Ascending aorta (tissue), 2 donors: ENCODE measurements around the gene POLR2M. TPM values are rescaled to one million over a fixed set of nuclear protein-coding genes. Genes with fewer than 3 reads are reported as not detected.

Source experiments
- DNase-seq, 2 donors: peaks; one replicate each; pipeline ENCODE4 v3.0.0-alpha.2; 2019; ENCODE audit warnings: low spot score in 2 of 2
- H3K27ac ChIP-seq, 2 donors: fragments of 200-600 bp; sonication (generic); one replicate each; pipeline ENCODE4 v1.5.1; 2016 to 2017; ENCODE audit warnings: mild to moderate bottlenecking in 1 of 2
- H3K27me3 ChIP-seq: fragments of 200-600 bp; sonication (generic); one replicate; pipeline ENCODE4 v1.5.1; 2017
- H3K36me3 ChIP-seq, 2 donors: fragments of 200-600 bp; sonication (generic); one replicate each; pipeline ENCODE4 v1.5.1; 2016
- H3K4me1 ChIP-seq, 2 donors: fragments of 200-600 bp; sonication (generic); one replicate each; pipeline ENCODE4 v1.5.1; 2016 to 2017; ENCODE audit warnings: mild to moderate bottlenecking in 1 of 2
- H3K4me3 ChIP-seq, 2 donors: fragments of 200-600 bp; sonication (generic); one replicate each; pipeline ENCODE4 v1.5.1; 2016 to 2017; ENCODE audit warnings: mild to moderate bottlenecking in 1 of 2
- H3K9me3 ChIP-seq, 2 donors: fragments of 200-600 bp; sonication (generic); one replicate each; pipeline ENCODE4 v1.5.1; 2016
- intact Hi-C: fragments of 100-400 bp; cut with DNase I; formaldehyde crosslinking; loops from one replicate; pipeline ENCODE4 v1.15.1; 2023
- total RNA-seq: library from RNA; depleted of rRNA; stranded (reverse); fragments of >200 nt; gene quantifications from one replicate; pipeline ENCODE4 v1.1.0, GENCODE V29; 2016
- TF ChIP-seq, protein P1 (sequence below), 3 experiments: fragments of 200-600 bp in 2 of 3; fragments of 450-650 bp in 1 of 3; sonication (generic) in 2 of 3; IDR thresholded peaks; one replicate each; pipeline ENCODE4 v1.5.1; 2016 to 2019; ENCODE audit warnings: antibody characterized with exemption in 3 of 3, mild to moderate bottlenecking in 1 of 3, moderate library complexity in 1 of 3

Gene POLR2M
- total RNA-seq, 1 donor from 2014 or later, result 24.9 TPM

DNA sequence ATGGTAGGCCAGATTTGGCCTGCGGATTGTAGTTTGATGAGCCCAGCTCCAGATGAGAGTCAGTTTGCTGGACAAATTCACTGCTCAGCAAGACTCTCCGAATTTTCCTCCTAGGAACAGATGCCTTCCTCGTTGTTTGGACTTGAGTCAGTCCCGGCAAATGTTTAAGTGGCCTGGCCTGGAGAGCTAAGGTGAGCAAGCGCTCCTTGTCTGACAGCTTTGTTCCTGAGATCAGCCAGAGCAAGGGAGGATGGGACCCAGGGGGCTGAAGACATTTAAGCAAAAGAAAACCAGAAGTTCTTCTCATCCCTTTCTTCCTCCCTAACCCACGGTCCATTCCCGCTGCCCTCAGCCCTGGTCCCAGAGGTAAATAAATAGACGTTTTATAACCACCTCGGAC lies 40.3 kb downstream of the POLR2M start:
- Histone ChIP-seq H3K27me3 (no peaks in the 10 kb centered on the region), H3K27ac (no peak overlapping the region), H3K4me1 (no peaks in the 10 kb centered on the region), H3K4me3 (peak overlapping the region in 1 of 2 donors; percentile 16), H3K36me3 (no peaks in the 10 kb centered on the region), H3K9me3 (no peaks in the 10 kb centered on the region)
- intact Hi-C loops, result no loop called here
- no peak for DNase-seq
- TF ChIP-seq, protein P1, sequence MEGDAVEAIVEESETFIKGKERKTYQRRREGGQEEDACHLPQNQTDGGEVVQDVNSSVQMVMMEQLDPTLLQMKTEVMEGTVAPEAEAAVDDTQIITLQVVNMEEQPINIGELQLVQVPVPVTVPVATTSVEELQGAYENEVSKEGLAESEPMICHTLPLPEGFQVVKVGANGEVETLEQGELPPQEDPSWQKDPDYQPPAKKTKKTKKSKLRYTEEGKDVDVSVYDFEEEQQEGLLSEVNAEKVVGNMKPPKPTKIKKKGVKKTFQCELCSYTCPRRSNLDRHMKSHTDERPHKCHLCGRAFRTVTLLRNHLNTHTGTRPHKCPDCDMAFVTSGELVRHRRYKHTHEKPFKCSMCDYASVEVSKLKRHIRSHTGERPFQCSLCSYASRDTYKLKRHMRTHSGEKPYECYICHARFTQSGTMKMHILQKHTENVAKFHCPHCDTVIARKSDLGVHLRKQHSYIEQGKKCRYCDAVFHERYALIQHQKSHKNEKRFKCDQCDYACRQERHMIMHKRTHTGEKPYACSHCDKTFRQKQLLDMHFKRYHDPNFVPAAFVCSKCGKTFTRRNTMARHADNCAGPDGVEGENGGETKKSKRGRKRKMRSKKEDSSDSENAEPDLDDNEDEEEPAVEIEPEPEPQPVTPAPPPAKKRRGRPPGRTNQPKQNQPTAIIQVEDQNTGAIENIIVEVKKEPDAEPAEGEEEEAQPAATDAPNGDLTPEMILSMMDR (IDR thresholded peaks at IDR 0.05), result no peak

DNA sequence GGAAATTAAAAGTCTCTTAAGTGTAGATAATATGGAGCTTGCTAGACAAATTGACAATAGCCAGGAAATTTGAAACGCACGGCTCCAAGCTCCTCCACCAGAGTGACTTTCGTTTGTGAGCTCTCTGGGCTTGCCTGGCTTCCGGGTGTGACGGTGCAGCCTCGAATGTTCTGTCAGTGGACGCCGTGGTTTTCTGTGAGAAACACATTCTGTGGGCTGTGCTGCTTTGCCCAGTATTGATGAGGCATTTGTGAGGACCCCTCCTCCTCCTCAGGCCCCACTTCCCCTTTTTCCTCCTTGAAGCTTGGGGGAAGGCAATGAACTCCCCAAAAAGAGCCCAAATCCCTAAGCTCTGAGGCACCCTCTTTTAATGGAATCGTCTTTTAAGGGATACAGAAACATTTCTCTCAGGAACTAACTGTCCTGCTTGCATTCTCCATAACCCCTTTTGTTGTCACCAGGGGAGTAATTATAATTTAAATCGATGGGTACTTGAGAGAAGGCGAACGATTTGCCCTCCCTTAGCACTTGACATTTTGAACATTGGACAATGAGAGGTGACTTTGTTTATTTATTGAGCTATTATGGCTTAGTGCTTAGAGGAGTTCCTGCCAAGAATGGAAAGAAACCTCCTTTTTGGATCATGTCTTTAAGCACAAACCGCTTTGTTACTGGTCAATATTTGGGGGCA lies 40.8 kb downstream of the POLR2M start:
- intact Hi-C loops, result no loop called here
- H3K27me3 ChIP-seq, result no peaks in the 10 kb centered on the region
- H3K27ac ChIP-seq, result no peak overlapping the region
- DNase-seq, result no peak
- no peaks in the 10 kb centered on the region for H3K36me3 ChIP-seq
- H3K9me3 ChIP-seq, result no peaks in the 10 kb centered on the region
- peak overlapping the region in 1 of 2 donors; percentile 16 for H3K4me3 ChIP-seq
- TF ChIP-seq, protein P1 (IDR thresholded peaks at IDR 0.05), result no peak
- no peaks in the 10 kb centered on the region for H3K4me1 ChIP-seq

GRCh38 chr15:57751177-57751800 lies 44.8 kb downstream of the POLR2M start:
- intact Hi-C loops, result loop anchor here (2.0 to 5.0 kb wide), 2 partner anchors 111 to 316 kb away; no protein-coding TSS in a partner anchor
- TF ChIP-seq, protein P1 (IDR thresholded peaks at IDR 0.05), result peak; percentile 26 to 55 (median 34)
- Histone ChIP-seq H3K27ac (no peak overlapping the region), H3K36me3 (no peaks in the 10 kb centered on the region), H3K4me1 (peaks cover 0 to 2% of the 10 kb centered on the region in 2 donors), H3K9me3 (no peaks in the 10 kb centered on the region), H3K27me3 (no peaks in the 10 kb centered on the region), H3K4me3 (no peak overlapping the region)
- DNase-seq, result no peak

GRCh38 chr15:57752436-57752835 lies 45.9 kb downstream of the POLR2M start:
- no peak overlapping the region for H3K27ac ChIP-seq
- intact Hi-C loops, result loop anchor here (5.0 kb wide), 1 partner anchor 110 kb away; no protein-coding TSS in a partner anchor
- no peak for DNase-seq
- TF ChIP-seq, protein P1 (IDR thresholded peaks at IDR 0.05), result no peak
- H3K4me1 ChIP-seq, result peaks cover 0 to 2% of the 10 kb centered on the region in 2 donors
- no peaks in the 10 kb centered on the region for H3K27me3 ChIP-seq
- no peaks in the 10 kb centered on the region for H3K9me3 ChIP-seq
- peak overlapping the region in 1 of 2 donors; percentile 23 for H3K4me3 ChIP-seq
- H3K36me3 ChIP-seq, result no peaks in the 10 kb centered on the region

- TF ChIP-seq, protein P1 (IDR thresholded peaks at IDR 0.05), result no peak
- H3K4me1 ChIP-seq, result peaks cover 0 to 2% of the 10 kb centered on the region in 2 donors
- no peak for DNase-seq
- intact Hi-C loops, result loop anchor here (5.0 kb wide), 1 partner anchor 109 kb away; no protein-coding TSS in a partner anchor
- no peaks in the 10 kb centered on the region for H3K27me3 ChIP-seq
- no peaks in the 10 kb centered on the region for H3K36me3 ChIP-seq
- peak overlapping the region; percentile 6 to 23 for H3K4me3 ChIP-seq
- H3K27ac ChIP-seq, result no peak overlapping the region
- H3K9me3 ChIP-seq, result no peaks in the 10 kb centered on the region
These were observed 46.3 kb downstream of the POLR2M start for GRCh38 chr15:57752840-57753239.
